Dedifferentiated amniotic fluid mesenchymal stem cell (primary cell): ENCODE results near the gene SLC35A5.
"Not testable (repeated sequence)": the region's sequence is repeated elsewhere in the genome, so short reads cannot be mapped to it uniquely, and the experiment has no call there.

ENCODE experiments used
- DNase-seq: peaks from one replicate; pipeline ENCODE4 v3.0.0-alpha.2; 2016; ENCODE audit errors: extremely low spot score

Gene SLC35A5

GRCh38 chr3:112561734-112562529 lies at the start of gene SLC35A5, which contains the start of gene ATG3:
TSS of gene SLC35A5 (plus strand) at chr3:112562045. CDS start at chr3:112563404, 1,359 bp downstream.
TSS of gene ATG3 (minus strand) at chr3:112561962. CDS start at chr3:112561528, 434 bp downstream.
- peak; percentile 97 for DNase-seq

- no peak for DNase-seq
Observed at GRCh38 chr3:112512320-112512719, 49.5 kb upstream of the SLC35A5 start.

DNA sequence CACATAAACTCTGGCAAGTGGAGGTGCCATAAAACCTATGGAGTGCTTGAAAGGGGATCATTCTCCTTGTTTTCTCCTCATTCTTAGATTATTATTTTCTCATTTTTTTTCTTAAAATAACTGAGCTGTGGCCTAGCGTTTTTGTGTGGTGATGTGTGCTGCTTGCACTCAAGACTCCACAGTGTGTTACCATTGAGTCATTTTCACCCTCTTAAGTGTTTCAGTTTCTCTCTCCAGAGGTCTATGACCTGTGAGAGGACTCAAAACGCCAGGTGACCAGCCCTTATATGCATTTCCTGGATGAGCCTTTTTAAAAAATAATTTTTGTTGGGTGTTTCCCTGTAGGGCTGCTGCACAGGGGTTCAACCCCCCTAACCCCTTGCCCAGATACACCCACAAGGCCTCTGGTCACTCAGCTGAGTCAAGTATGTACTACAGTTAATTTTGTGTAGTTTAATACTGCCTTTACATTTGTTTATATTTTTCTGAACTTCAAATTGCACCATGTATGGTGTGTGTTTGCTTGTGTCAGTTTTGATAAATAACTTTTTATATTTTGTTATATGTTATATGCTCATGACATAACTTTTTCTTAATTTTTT lies 47.2 kb upstream of the SLC35A5 start:
- no peak for DNase-seq

DNA sequence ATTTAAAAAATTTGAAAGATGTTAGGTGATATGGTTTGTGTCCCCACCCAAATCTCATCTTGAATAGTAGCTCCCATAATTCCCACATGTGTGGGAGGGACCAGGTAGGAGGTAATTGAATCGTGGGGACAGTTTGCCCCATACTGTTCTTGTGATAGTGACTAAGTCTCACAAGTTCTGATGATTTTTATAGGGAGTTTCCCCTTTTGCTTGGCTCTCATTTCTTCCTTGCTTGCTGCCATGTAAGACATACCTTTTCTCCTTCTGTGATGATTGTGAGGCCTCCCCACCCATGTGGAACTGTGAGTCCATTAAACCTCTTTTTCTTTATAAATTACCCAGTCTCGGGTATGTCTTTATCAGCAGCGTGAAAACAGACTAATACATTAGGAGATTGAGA lies 42.9 kb upstream of the SLC35A5 start:
- not testable (repeated sequence) for DNase-seq

- DNase-seq: peak; percentile 67
Observed at GRCh38 chr3:112519424-112520001, 42.3 kb upstream of the SLC35A5 start.

DNA sequence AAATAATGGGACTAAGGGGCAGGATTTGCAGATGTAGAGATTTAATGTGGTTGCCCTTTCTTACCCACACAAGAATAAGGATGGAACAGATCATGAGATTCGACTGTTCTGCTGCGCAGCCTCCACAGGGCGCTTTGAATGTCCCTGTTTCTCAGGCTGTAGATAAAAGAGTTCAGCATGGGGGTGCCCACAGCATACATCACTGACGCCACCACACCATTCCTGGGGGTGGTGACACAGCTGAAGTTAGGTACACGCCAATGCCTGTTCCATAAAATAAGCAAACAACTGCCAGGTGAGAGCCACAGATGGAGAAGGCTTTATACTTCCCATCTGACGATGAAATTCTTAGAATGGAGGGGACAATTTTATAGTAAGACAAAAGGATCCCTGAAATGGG lies 37.7 kb upstream of the SLC35A5 start:
- not testable (repeated sequence) for DNase-seq

DNA sequence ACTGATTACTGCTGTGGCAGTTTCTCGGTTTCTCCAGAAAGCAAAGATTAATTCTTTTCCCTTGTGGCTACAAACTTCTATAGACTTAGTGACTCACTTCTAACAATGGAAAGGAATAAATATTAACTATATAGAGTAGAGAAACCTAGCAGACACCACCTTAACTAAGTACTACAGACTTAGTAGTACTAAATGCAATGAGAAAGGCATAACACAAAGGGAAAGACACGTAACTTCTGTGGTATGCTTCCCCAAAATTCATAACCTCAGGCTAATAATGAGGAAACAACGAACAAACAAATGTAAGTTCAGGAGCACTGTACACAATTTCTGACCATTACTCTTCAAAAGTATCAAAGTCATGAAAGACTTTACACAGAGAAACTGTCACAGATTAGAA lies 31.3 kb upstream of the SLC35A5 start:
- no peak for DNase-seq

- DNase-seq: peak; percentile 39
Observed at GRCh38 chr3:112531358-112531781, 30.5 kb upstream of the SLC35A5 start.

DNA sequence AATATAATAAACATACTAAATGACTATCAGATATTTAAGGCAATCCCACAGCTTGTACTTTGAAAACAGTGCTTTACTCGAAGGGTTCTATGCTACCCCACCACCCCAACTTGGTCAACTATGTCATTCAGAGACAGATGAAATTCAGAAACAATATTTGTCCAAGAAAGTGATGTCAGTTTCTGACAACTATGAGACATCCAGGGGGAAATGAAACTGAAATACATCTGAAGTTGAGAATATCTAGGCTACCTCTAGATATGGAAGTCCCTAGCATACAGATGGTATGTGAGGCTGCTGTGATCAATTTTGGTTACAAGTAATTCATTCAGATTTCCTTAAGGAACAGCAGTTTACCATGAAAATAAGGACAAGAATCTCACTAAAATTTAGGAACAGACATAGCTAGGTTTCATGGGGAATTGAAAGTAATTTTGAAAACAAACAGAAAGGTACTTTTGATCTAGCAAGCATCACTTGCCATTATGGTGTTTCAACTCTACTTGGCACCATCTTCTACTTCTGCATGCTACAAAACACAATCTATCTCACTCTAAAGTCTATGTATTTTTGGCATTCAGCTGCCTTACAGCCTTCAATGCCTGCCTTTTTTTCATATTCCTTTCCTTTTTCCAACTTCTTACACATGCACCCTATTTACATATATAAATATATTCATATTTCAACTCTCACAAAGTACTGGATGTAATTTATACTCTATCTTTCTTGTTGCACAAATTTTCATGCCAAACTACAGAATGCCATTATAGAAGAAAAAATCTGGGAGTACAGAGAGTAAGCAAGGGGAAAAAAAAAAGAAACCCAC lies 21.8 kb upstream of the SLC35A5 start:
- no peak for DNase-seq

DNA sequence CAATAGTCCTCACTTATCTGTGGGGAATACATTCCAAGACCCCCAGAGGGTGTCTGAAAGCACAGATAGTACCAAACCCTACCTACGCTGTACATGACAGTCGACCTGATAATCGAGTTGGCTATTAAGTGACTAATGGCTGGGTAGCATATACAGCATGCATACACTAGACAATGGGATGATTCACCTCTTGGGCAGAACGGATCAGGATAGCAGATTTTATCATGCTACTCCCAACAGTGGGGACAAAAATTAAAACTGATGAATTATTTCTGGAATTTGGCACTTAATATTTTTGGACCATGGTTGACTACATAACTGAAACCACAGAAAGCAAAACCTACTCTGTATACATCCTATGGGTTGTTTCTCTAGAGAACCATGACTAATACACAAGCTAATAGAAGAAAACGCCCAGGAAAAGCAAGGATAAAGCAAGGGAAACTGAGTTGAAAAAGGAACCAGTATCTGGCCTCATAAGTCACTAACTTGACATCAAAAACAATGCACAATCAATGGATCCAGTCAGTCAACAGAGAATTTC lies 15.6 kb upstream of the SLC35A5 start:
- no peak for DNase-seq

DNA sequence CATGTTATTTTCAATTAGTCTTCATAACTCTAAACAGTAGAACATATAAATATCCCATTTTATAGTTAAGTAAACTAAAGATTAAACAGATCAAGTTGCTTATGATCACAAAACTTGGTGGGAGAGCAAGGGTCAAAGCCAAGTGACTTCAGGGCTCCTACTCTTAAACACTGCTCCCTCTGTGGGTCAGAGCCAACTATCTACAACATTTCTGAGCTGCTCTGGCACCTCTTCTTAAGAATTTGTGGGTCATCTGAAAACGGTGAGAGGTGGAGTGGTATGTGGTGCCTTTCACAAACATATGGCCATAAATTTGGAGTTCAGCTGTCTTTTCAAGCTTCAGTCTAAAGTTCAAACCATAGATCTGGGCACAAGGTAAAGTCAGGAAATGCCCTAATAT lies 11.0 kb upstream of the SLC35A5 start:
- no peak for DNase-seq

GRCh38 chr3:112555535-112556170 lies 6.2 kb upstream of the SLC35A5 start:
- DNase-seq: no peak

- DNase-seq: no peak
Observed at GRCh38 chr3:112557976-112558375, 3.9 kb upstream of the SLC35A5 start.

DNA sequence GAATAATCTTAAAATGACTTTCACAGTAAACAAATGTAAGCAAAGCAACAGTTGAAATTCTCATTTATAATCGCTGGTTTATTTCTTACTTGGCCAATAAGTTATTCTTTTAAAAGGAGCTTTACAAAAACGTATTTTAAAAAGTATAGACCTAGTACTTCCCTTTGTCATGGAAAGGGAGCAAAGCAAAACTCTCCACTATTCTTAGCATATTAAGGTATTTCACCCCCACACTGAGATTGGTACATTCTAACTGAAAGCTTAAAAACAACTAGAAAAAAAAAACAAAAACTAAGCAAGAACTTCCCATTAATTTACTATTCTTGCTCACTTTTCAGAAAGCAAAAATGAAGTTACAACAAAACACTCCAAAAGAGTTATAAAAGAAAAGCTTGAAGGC lies 1.5 kb upstream of the SLC35A5 start:
- DNase-seq: no peak

- DNase-seq: peak; percentile 88
Observed at GRCh38 chr3:112560721-112561483, 943 bp upstream of the SLC35A5 start.

DNA sequence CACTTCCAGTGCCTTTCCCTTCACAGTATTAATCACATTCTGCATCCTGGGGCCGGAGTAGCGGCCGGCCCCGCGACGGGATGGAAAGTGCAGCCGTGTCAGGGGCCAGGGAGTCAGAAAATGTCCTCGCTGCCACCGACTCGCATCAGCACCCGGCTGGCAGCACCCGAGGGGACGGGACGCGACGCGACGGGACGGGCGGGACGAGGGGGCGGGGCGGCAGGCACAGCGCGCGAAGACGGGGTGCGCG lies 436 bp upstream of the SLC35A5 start:
- DNase-seq: no peak

DNA sequence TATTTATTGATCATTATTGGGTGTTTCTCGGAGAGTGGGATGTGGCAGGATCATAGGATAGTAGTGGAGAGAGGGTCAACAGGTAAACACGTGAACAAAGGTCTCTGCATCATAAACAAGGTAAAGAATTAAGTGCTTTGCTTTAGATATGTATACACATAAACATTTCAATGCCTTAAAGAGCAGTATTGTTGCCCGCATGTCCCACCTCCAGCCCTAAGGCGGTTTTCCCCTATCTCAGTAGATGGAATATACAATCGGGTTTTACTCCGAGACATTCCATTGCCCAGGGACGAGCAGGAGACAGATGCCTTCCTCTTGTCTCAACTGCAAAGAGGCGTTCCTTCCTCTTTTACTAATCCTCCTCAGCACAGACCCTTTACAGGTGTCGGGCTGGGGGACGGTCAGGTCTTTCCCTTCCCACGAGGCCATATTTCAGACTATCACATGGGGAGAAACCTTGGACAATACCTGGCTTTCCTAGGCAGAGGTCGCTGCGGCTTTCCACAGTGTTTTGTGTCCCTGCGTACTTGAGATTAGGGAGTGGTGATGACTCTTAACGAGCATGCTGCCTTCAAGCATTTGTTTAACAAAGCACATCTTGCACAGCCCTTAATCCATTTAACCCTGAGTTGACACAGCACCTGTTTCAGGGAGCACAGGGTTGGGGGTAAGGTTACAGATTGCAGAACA lies 2.5 kb downstream of the SLC35A5 start:
- DNase-seq: not testable (repeated sequence)

- no peak for DNase-seq
Observed at GRCh38 chr3:112564940-112565305, 3.1 kb downstream of the SLC35A5 start.

- no peak for DNase-seq
Observed at GRCh38 chr3:112568642-112569041, 6.8 kb downstream of the SLC35A5 start.

DNA sequence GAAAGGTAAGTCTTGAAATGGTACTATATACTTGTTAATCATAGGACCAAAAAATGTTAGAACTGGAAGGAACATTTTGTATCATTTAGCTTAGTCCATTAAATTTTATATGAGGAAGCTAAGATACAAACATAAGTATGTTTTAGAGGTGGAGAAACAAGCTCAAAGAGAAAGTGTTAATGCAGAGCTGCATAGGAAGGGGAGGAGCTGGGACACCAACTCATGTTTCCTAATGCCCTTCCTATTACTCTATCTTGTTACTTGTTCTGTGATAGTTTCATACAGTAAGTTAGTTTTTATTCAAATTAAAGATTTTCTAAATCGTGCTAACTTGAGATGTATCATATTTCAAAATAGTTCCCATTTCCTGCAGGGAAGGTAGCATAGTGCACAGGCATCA lies 7.4 kb downstream of the SLC35A5 start:
- no peak for DNase-seq
